ENCODE results near the gene THSD4. TPM values are rescaled to one million over a fixed set of nuclear protein-coding genes. Genes with fewer than 3 reads are reported as not detected.
A peak's percentile ranks its signal among the peaks of the same experiment; 100 is the strongest.

THSD4 gene
- total RNA-seq, 2 donors from 2014 or later: 71.2 to 150 TPM

GRCh38 chr15:71749500-71749899 is 634.2 kb downstream of the THSD4 start:
- no peaks in the 10 kb centered on the region for H3K9me3 ChIP-seq
- ATAC-seq (ENCODE audit: insufficient number of reproducible peaks, low FRiP score, low read depth) (no peak), DNase-seq (ENCODE audit: low spot score) (no peak)
- TF ChIP-seq, protein P1, sequence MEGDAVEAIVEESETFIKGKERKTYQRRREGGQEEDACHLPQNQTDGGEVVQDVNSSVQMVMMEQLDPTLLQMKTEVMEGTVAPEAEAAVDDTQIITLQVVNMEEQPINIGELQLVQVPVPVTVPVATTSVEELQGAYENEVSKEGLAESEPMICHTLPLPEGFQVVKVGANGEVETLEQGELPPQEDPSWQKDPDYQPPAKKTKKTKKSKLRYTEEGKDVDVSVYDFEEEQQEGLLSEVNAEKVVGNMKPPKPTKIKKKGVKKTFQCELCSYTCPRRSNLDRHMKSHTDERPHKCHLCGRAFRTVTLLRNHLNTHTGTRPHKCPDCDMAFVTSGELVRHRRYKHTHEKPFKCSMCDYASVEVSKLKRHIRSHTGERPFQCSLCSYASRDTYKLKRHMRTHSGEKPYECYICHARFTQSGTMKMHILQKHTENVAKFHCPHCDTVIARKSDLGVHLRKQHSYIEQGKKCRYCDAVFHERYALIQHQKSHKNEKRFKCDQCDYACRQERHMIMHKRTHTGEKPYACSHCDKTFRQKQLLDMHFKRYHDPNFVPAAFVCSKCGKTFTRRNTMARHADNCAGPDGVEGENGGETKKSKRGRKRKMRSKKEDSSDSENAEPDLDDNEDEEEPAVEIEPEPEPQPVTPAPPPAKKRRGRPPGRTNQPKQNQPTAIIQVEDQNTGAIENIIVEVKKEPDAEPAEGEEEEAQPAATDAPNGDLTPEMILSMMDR (IDR thresholded peaks at IDR 0.05): no peak
- peaks cover 11 to 24% of the 10 kb centered on the region in 2 donors for H3K4me1 ChIP-seq (ENCODE audit: control insufficient read depth in 1 of 2, low read depth in 2 of 2)
- no peaks in the 10 kb centered on the region for H3K27me3 ChIP-seq (replicated peaks; ENCODE audit: insufficient read depth)
- H3K36me3 ChIP-seq: peaks cover 3% of the 10 kb centered on the region
- H3K27ac ChIP-seq: no peak overlapping the region
- H3K4me3 ChIP-seq: no peak overlapping the region

DNA sequence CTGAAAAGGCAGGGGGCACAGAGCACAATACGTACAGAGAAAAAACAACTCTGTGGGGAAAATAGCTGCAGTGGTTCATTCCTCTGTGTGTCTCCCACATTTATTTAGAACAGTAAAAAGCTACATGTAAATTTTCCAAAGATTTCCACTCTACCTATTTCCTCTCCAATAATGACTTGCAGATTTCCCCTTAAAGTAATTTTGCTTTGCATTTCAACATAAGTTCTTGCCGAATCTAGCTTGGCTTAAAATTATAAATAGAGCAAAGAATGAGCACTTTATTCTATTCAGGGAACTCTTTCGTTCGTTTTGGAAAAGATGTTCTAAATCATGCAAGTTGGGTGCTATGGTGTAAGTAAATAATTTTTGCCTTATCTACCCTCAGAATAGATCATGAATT is 636.9 kb downstream of the THSD4 start:
- H3K4me3 ChIP-seq: no peak overlapping the region
- TF ChIP-seq, protein P1 (IDR thresholded peaks at IDR 0.05): no peak
- ATAC-seq (ENCODE audit: insufficient number of reproducible peaks, low FRiP score, low read depth) (no peak), DNase-seq (ENCODE audit: low spot score) (no peak)
- H3K9me3 ChIP-seq: no peaks in the 10 kb centered on the region
- peak overlapping the region; percentile 57 to 64 for H3K27ac ChIP-seq
- peaks cover 3% of the 10 kb centered on the region for H3K36me3 ChIP-seq
- peaks cover 11 to 24% of the 10 kb centered on the region in 2 donors for H3K4me1 ChIP-seq (ENCODE audit: control insufficient read depth in 1 of 2, low read depth in 2 of 2)
- no peaks in the 10 kb centered on the region for H3K27me3 ChIP-seq (replicated peaks; ENCODE audit: insufficient read depth)

DNA sequence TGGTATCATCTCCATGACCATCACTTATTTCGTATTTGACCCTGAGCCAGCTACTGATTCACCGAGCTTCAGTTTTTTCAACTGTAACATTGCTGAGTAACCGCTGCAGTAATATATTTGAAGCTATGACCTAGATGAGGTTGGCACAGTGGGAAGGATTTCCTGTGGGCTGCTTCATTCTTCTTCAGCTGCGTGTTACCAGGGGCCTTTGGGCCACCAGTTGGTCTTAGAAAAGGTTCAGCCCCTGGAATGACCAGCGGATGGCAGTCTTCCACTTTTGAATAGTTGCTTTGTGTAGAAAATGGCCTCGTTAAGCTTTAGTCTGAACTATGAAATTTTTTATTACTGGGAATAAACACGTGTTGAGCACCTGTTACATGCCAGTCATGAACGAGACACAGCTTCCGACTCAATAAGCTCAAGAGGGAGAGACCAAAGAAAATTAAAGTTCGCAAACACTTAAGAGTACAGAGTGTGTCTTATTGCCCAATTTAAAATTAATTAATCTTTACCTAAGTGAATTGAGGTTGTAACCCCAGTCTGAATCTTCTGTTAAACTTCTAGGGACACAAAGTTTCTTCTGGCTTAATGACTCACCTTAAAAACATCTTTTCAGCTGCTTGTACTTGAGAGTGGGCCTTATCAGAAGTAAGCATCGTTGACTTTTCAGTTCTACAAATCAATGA is 637.5 kb downstream of the THSD4 start:
- no peaks in the 10 kb centered on the region for H3K27me3 ChIP-seq (replicated peaks; ENCODE audit: insufficient read depth)
- no peak overlapping the region for H3K4me3 ChIP-seq
- H3K27ac ChIP-seq: peak overlapping the region; percentile 57 to 64
- DNase-seq (ENCODE audit: low spot score) (peak; percentile 68), ATAC-seq (ENCODE audit: insufficient number of reproducible peaks, low FRiP score, low read depth) (peak; percentile 87)
- H3K9me3 ChIP-seq: no peaks in the 10 kb centered on the region
- TF ChIP-seq, protein P1 (IDR thresholded peaks at IDR 0.05): peak; percentile 25
- peaks cover 11 to 24% of the 10 kb centered on the region in 2 donors for H3K4me1 ChIP-seq (ENCODE audit: control insufficient read depth in 1 of 2, low read depth in 2 of 2)
- H3K36me3 ChIP-seq: peaks cover 3% of the 10 kb centered on the region

DNA sequence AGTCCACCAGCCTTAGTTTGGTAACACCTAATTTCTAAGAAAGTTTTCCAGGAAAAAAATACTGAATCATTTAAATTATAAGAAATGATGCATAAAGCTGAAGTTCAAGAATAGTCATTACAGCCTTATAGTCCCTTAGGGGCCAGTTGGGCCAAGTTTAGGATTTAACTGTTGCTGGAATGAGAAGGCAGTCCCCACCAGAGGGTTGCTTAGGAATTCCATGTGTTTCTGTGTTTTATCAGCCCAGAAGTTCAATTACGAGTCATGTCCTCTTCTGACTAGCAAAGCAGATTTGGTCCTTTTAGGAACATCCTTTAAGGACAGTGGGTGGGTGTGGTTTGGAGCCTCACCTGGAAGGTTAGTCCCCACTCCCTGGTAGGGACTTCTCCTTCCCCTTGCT is 638.1 kb downstream of the THSD4 start:
- no peak for DNase-seq (ENCODE audit: low spot score)
- TF ChIP-seq, protein P1 (IDR thresholded peaks at IDR 0.05): no peak

DNA sequence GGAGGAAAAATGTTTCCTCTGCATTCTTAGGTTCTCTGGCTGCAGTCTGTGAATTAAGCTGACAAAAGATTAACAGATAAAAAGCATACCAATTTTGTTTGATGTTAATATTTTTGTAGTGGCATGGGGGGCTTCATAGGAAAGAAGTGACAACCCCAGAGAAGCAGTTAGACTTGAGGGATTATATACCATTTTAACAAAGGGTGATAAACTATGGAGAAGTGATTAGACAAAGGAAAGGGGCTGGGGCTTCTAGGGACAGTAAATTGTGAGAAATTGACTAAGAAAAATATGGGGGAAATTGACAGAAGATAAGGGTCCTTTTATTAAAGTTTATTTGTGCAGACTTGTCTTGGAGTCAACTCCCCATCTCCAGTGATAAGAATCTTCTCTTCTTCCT is 639.4 kb downstream of the THSD4 start:
- Histone ChIP-seq H3K27me3 (replicated peaks; ENCODE audit: insufficient read depth) (no peaks in the 10 kb centered on the region), H3K9me3 (no peaks in the 10 kb centered on the region), H3K4me3 (no peak overlapping the region), H3K27ac (no peak overlapping the region), H3K36me3 (peaks cover 5% of the 10 kb centered on the region), H3K4me1 (ENCODE audit: control insufficient read depth in 1 of 2, low read depth in 2 of 2) (peaks cover 11 to 24% of the 10 kb centered on the region in 2 donors)
- TF ChIP-seq, protein P1 (IDR thresholded peaks at IDR 0.05): no peak
- DNase-seq (ENCODE audit: low spot score) (no peak), ATAC-seq (ENCODE audit: insufficient number of reproducible peaks, low FRiP score, low read depth) (no peak)

More for the DNA sequence above, 638.1 kb downstream of the THSD4 start:
- Histone ChIP-seq H3K27ac (peak overlapping the region; percentile 57 to 64), H3K4me1 (ENCODE audit: control insufficient read depth in 1 of 2, low read depth in 2 of 2) (peaks cover 11 to 24% of the 10 kb centered on the region in 2 donors), H3K9me3 (no peaks in the 10 kb centered on the region), H3K4me3 (no peak overlapping the region), H3K36me3 (peaks cover 3% of the 10 kb centered on the region), H3K27me3 (replicated peaks; ENCODE audit: insufficient read depth) (no peaks in the 10 kb centered on the region)
- ATAC-seq (ENCODE audit: insufficient number of reproducible peaks, low FRiP score, low read depth): no peak

All from thoracic aorta (tissue), 2 donors.